ENCODE results near the gene OR52E5.

DNA sequence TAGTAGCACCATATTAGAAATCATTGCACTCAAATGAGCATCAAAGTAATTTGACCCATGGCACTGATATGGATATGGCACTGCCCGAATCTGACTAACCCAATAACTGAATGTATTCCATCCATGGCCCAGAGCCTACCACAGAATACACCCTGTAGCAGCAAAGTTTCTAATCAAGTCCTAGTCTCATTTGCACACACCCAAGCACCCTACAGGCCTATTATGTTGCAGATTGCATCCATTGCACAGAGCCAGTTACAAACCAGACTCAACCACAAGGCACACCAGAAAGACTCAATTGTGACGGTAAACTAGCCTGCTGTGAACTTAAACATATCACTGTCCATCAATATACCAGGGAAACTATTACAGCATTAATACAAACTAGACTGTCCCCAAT is 6.5 kb downstream of the OR52E5 start:
- no peak for TF ChIP-seq SUZ12 (IDR thresholded peaks at IDR 0.05; ENCODE audit: extremely low read depth, insufficient read depth, insufficient read length)
- no peak for TF ChIP-seq YY1 (IDR thresholded peaks at IDR 0.05; ENCODE audit: insufficient read depth, insufficient read length)

Measured in NT2/D1 (cell line).